BLaER1 (cell line): ENCODE data around the gene GNG5.
A peak's percentile ranks its signal among the peaks of the same experiment; 100 is the strongest.

Experiments
- H3K27ac ChIP-seq: shearing (Covaris generic); formaldehyde crosslinking; 2 replicates; pipeline ENCODE4 v1.8.1; 2022
- H3K27me3 ChIP-seq: shearing (Covaris generic); formaldehyde crosslinking; 2 replicates; pipeline ENCODE4 v1.8.1; 2022
- H3K36me3 ChIP-seq: shearing (Covaris generic); formaldehyde crosslinking; 2 replicates; pipeline ENCODE4 v1.8.1; 2022
- H3K4me1 ChIP-seq: shearing (Covaris generic); formaldehyde crosslinking; 2 replicates; pipeline ENCODE4 v1.8.1; 2022
- H3K4me2 ChIP-seq: shearing (Covaris generic); formaldehyde crosslinking; 2 replicates; pipeline ENCODE4 v1.8.1; 2022
- H3K4me3 ChIP-seq: shearing (Covaris generic); formaldehyde crosslinking; 2 replicates; pipeline ENCODE4 v1.8.1; 2022
- H3K9ac ChIP-seq: shearing (Covaris generic); formaldehyde crosslinking; 2 replicates; pipeline ENCODE4 v1.8.1; 2022
- H3K9me3 ChIP-seq: shearing (Covaris generic); formaldehyde crosslinking; 2 replicates; pipeline ENCODE4 v1.8.1; 2022
- H4K20me1 ChIP-seq: shearing (Covaris generic); formaldehyde crosslinking; 2 replicates; pipeline ENCODE4 v1.8.1; 2022
- Cebpa-rat ChIP-seq: shearing (Covaris generic); IDR thresholded peaks from 2 replicates; pipeline ENCODE4 v1.8.1; 2022

Gene GNG5

DNA sequence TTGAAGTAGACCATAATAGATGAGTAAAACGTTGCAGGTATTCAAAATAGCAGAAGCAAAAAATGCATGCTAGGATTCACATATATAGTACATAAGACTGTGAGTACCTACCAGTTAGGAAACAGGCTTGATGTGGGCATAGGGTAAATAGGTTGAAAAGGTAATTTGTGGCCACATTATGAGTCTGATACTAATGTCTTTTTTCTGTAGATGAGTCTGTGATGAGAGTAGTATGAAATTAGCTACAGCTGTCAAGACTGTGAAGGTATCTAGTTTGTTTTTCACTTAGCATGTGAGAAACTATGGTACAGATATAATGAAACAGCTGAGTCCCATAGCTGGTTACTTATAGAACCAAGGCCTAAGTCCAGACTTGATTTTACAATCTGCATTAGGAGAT is 12.6 kb downstream of the GNG5 start:
- H3K9me3 ChIP-seq: no peaks in the 10 kb centered on the region
- H3K27ac ChIP-seq: no peak overlapping the region
- peaks cover 26% of the 10 kb centered on the region for H4K20me1 ChIP-seq
- H3K4me1 ChIP-seq: peaks cover 14% of the 10 kb centered on the region; the same call in 1 of the 2 replicates
- TF ChIP-seq Cebpa-rat: no peak
- H3K9ac ChIP-seq: no peak overlapping the region
- H3K36me3 ChIP-seq: peaks cover 90% of the 10 kb centered on the region
- no peaks in the 10 kb centered on the region for H3K27me3 ChIP-seq
- no peak overlapping the region for H3K4me2 ChIP-seq
- H3K4me3 ChIP-seq: no peak overlapping the region

- Histone ChIP-seq H3K36me3 (peaks cover 80% of the 10 kb centered on the region), H3K4me2 (no peak overlapping the region), H3K9me3 (no peaks in the 10 kb centered on the region), H3K4me1 (peaks cover 8% of the 10 kb centered on the region; the same call in 1 of the 2 replicates), H4K20me1 (peaks cover 22% of the 10 kb centered on the region), H3K4me3 (no peak overlapping the region), H3K9ac (no peak overlapping the region), H3K27ac (no peak overlapping the region), H3K27me3 (no peaks in the 10 kb centered on the region)
- no peak for TF ChIP-seq Cebpa-rat
Measured at GRCh38 chr1:84492726-84493125, 13.7 kb downstream of the GNG5 start.

- H3K36me3 ChIP-seq: peaks cover 77% of the 10 kb centered on the region
- peaks cover 25% of the 10 kb centered on the region for H4K20me1 ChIP-seq
- H3K27me3 ChIP-seq: no peaks in the 10 kb centered on the region
- no peak for TF ChIP-seq Cebpa-rat
- H3K4me3 ChIP-seq: no peak overlapping the region
- peaks cover 7% of the 10 kb centered on the region; the same call in 1 of the 2 replicates for H3K9me3 ChIP-seq
- no peaks in the 10 kb centered on the region for H3K4me1 ChIP-seq
- no peak overlapping the region for H3K4me2 ChIP-seq
- H3K27ac ChIP-seq: no peak overlapping the region
- H3K9ac ChIP-seq: no peak overlapping the region
Measured at GRCh38 chr1:84489766-84490165, 16.6 kb downstream of the GNG5 start.

GRCh38 chr1:84488107-84488506 is 18.3 kb downstream of the GNG5 start:
- peaks cover 14% of the 10 kb centered on the region for H4K20me1 ChIP-seq
- H3K9ac ChIP-seq: no peak overlapping the region
- no peak overlapping the region for H3K27ac ChIP-seq
- H3K4me3 ChIP-seq: no peak overlapping the region
- peaks cover 7% of the 10 kb centered on the region; the same call in 1 of the 2 replicates for H3K9me3 ChIP-seq
- H3K4me2 ChIP-seq: no peak overlapping the region
- TF ChIP-seq Cebpa-rat: no peak
- no peaks in the 10 kb centered on the region for H3K4me1 ChIP-seq
- peaks cover 76% of the 10 kb centered on the region for H3K36me3 ChIP-seq
- H3K27me3 ChIP-seq: no peaks in the 10 kb centered on the region

DNA sequence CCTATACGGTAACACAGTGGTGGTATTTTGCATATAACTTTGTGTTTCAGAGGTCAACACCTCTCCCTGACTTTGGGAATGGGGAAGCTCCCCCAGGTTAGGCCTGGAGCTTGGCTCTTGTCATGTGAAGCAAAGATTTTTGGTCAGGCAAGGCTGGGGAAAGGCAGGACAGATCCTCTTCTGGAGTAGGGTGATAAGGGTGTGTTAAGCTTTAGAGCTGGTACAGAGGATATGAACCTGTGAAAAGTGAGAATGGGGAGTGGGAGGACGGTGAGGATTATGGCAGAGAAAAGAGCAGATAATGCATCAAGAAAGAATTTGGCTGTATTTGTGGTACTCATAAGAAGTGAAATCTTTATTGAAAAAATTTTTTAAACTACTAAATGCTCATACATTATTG is 25.1 kb downstream of the GNG5 start:
- Histone ChIP-seq H3K4me2 (peak overlapping the region; percentile 88), H3K9me3 (peaks cover 21% of the 10 kb centered on the region), H3K4me3 (no peak overlapping the region), H3K9ac (no peak overlapping the region), H3K36me3 (peaks cover 49% of the 10 kb centered on the region), H3K27ac (no peak overlapping the region), H3K27me3 (no peaks in the 10 kb centered on the region), H3K4me1 (peaks cover 21% of the 10 kb centered on the region), H4K20me1 (peaks cover 26% of the 10 kb centered on the region; the same call in 1 of the 2 replicates)
- TF ChIP-seq Cebpa-rat: no peak

GRCh38 chr1:84480650-84481049 is 25.7 kb downstream of the GNG5 start:
- Histone ChIP-seq H3K4me1 (peaks cover 21% of the 10 kb centered on the region), H3K9me3 (peaks cover 21% of the 10 kb centered on the region), H3K27ac (no peak overlapping the region), H4K20me1 (peaks cover 26% of the 10 kb centered on the region; the same call in 1 of the 2 replicates), H3K27me3 (no peaks in the 10 kb centered on the region), H3K36me3 (peaks cover 43% of the 10 kb centered on the region), H3K4me2 (peak overlapping the region; percentile 88), H3K9ac (0 out of 2 replicates have a peak overlapping the region, but pooled peaks have one; percentile 81), H3K4me3 (peak overlapping the region; percentile 71)
- TF ChIP-seq Cebpa-rat: no peak

DNA sequence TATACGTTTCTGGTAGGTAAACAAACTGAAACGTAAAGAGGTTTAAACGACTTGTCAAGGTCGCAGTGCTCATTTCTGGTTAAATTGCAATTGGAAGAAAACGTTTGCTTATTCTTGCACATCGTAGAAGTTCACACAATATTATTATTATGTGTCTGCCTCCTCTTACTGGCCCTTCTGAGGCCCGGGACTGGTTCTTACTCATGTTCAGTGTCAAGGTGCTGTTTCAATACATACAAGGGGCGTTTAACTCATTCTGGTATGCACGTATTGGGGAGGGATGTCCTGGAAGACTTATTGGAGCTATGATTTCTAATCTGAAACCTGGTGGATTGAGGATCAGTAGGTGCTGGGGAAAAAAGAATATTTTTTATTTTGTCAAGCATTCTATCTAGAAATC is 26.4 kb downstream of the GNG5 start:
- peaks cover 26% of the 10 kb centered on the region; the same call in 1 of the 2 replicates for H4K20me1 ChIP-seq
- H3K4me1 ChIP-seq: peaks cover 21% of the 10 kb centered on the region
- H3K27me3 ChIP-seq: no peaks in the 10 kb centered on the region
- H3K9ac ChIP-seq: peak overlapping the region; percentile 81
- peak overlapping the region; percentile 83 for H3K27ac ChIP-seq
- peak overlapping the region; percentile 88 for H3K4me2 ChIP-seq
- no peak for TF ChIP-seq Cebpa-rat
- peaks cover 16% of the 10 kb centered on the region for H3K9me3 ChIP-seq
- H3K4me3 ChIP-seq: peak overlapping the region; percentile 71
- H3K36me3 ChIP-seq: peaks cover 36% of the 10 kb centered on the region

DNA sequence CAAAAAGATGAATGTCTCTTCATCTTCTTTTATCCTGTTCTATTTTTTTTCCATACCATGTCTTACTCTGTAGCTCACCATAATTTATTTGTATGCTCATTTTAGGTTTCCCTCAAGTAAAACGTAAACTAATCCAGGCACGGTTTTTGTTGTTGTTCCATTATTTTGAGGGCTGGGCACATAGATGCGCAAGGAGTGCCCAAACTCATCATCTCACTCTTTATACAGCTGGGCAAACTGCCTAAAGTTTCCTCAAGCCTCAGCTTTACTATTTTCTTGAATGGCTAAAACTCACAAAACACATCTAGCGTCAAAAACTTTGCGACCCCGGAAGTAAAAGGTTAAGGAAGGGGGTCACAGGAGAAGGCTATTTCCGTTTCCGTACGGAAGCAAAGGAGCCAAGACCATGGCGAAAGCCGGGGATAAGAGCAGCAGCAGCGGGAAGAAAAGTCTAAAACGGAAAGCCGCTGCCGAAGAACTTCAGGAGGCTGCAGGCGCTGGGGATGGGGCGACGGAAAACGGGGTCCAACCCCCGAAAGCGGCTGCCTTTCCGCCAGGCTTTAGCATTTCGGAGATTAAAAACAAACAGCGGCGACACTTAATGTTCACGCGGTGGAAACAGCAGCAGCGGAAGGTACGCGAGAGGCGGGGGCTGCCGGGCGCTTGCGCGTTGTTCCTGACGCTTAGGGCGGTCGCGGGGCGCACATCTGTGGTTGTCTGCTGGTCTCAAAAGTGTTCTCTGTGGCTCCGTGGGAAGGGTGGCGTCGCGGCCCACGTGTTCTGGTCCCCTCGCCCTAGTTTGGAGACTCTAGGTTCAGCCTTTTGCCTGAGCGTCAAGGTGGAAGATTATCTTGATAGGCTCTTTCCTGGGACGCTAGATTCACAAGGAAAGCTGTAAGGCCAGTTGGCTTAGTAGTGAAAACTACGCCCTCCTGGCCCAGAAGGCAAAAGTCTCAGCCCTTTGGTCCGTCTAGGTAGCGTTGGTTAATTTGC is 27.2 kb downstream of the GNG5 start, which contains the start of gene RPF1:
Gene RPF1 (plus strand): TSS at position 391 of the 993 bp plus-strand sequence. CDS start 16 bp downstream, at position 407.
- H3K4me3 ChIP-seq: peak within 1 kb of the TSS; percentile 71
- no peaks in the 10 kb centered on the region for H3K27me3 ChIP-seq
- H3K4me1 ChIP-seq: peaks cover 21% of the 10 kb centered on the region
- H3K4me2 ChIP-seq: peak within 1 kb of the TSS; percentile 88
- peak within 1 kb of the TSS; percentile 83 for H3K27ac ChIP-seq
- H4K20me1 ChIP-seq: peaks cover 26% of the 10 kb centered on the region; the same call in 1 of the 2 replicates
- peaks cover 28% of the 10 kb centered on the region for H3K36me3 ChIP-seq
- H3K9ac ChIP-seq: peak within 1 kb of the TSS; percentile 81
- peaks cover 14% of the 10 kb centered on the region for H3K9me3 ChIP-seq
- TF ChIP-seq Cebpa-rat: no peak

DNA sequence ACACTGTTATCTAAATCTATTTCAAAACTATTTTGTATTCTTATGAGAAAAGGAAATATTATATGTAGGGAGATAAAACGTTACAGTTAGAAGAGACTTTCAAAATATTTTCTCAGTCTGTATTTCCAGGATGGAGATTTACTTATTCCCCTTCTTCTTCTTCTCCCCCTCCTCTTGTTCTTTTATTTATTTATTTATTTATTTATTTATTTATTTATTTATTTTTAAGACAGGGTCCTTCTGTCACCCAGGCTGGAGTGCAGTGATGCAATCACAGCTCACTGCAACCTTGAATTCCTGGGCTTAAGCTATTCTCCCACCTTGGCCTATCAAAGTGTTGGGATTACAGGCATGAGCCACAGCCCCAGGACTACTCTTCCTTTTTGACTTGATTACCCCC is 30.2 kb downstream of the GNG5 start:
- Histone ChIP-seq H3K9ac (no peak overlapping the region), H3K4me1 (peaks cover 14% of the 10 kb centered on the region), H3K4me3 (no peak overlapping the region), H3K27me3 (no peaks in the 10 kb centered on the region), H3K9me3 (peaks cover 14% of the 10 kb centered on the region), H4K20me1 (peaks cover 13% of the 10 kb centered on the region; the same call in 1 of the 2 replicates), H3K4me2 (no peak overlapping the region), H3K36me3 (peaks cover 2% of the 10 kb centered on the region; the same call in 1 of the 2 replicates), H3K27ac (no peak overlapping the region)
- TF ChIP-seq Cebpa-rat: no peak

GRCh38 chr1:84467298-84467697 is 39.1 kb downstream of the GNG5 start:
- Histone ChIP-seq H4K20me1 (no peaks in the 10 kb centered on the region), H3K9me3 (no peaks in the 10 kb centered on the region), H3K9ac (no peak overlapping the region), H3K36me3 (no peaks in the 10 kb centered on the region), H3K4me2 (no peak overlapping the region), H3K4me1 (no peaks in the 10 kb centered on the region), H3K4me3 (no peak overlapping the region), H3K27me3 (no peaks in the 10 kb centered on the region), H3K27ac (no peak overlapping the region)
- TF ChIP-seq Cebpa-rat: no peak
